ENCODE results near the gene ELP4. TPM values are rescaled to one million over a fixed set of nuclear protein-coding genes. Genes with fewer than 3 reads are reported as not detected.

ELP4 gene
- total RNA-seq, 5 donors from 2014 or later (not counting 1 experiment from before 2014, with no cell fraction given) = 15.9 to 22.2 (median 17.2) TPM

DNA sequence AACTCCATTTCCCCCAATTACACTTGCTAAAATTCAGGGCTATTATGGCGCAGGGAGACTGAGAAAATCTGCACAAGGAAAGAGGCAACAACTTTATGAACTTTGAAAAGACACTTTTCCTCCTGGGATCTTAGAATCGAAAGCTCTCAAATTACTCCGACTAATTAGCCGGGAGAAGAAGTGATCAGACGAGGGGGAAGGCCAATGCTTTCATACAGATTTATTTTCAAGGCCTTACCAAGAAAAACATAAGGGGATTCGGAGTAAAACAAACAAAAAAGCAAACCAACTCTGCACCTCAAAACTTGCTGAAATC is 299.9 kb downstream of the ELP4 start:
- Mint-ChIP-seq H3K36me3 (no peaks in the 10 kb centered on the region), H3K9me3 (no peaks in the 10 kb centered on the region), H3K4me3 (peak overlapping the region; percentile 70 to 82 (median 72)), H3K4me1 (peaks cover 50 to 55% (median 54%) of the 10 kb centered on the region in 3 donors), H3K27ac (no peak overlapping the region), H3K27me3 (peaks cover 57 to 75% of the 10 kb centered on the region in 2 donors)
- peaks cover 23 to 95% of the 10 kb centered on the region in 2 experiments for H3K27me3 ChIP-seq (replicated peaks in 1 of 2; ENCODE audit: control insufficient read depth in 2 of 2, extremely low read depth in 1 of 2, insufficient read depth in 2 of 2, low read length in 1 of 2)
- no peaks in the 10 kb centered on the region for H3K36me3 ChIP-seq (ENCODE audit: control insufficient read depth in 2 of 2, extremely low read depth in 1 of 2, insufficient read depth in 1 of 2, low read length in 1 of 2)
- no peak overlapping the region for H3K27ac ChIP-seq (ENCODE audit: low read length)
- peak overlapping the region in 1 of 2 donors; percentile 75 for H3K4me3 ChIP-seq (ENCODE audit: control insufficient read depth in 1 of 2, extremely low read depth in 1 of 2, low read length in 1 of 2)
- H3K4me1 ChIP-seq (ENCODE audit: control insufficient read depth in 1 of 2, extremely low read depth in 1 of 2, insufficient read depth in 2 of 2, low read length in 2 of 2) = peaks cover 22 to 66% of the 10 kb centered on the region in 2 experiments
- DNase-seq = no peak
- no peak for ATAC-seq (replicated peaks in 1 of 4)
- CTCF ChIA-PET = no interaction called here
- no CpG with 5 or more reads among the region's 6 CpGs for WGBS (ENCODE audit: insufficient coverage)
- no peaks in the 10 kb centered on the region for H3K9me3 ChIP-seq
- POLR2A ChIA-PET = no interaction called here

DNA sequence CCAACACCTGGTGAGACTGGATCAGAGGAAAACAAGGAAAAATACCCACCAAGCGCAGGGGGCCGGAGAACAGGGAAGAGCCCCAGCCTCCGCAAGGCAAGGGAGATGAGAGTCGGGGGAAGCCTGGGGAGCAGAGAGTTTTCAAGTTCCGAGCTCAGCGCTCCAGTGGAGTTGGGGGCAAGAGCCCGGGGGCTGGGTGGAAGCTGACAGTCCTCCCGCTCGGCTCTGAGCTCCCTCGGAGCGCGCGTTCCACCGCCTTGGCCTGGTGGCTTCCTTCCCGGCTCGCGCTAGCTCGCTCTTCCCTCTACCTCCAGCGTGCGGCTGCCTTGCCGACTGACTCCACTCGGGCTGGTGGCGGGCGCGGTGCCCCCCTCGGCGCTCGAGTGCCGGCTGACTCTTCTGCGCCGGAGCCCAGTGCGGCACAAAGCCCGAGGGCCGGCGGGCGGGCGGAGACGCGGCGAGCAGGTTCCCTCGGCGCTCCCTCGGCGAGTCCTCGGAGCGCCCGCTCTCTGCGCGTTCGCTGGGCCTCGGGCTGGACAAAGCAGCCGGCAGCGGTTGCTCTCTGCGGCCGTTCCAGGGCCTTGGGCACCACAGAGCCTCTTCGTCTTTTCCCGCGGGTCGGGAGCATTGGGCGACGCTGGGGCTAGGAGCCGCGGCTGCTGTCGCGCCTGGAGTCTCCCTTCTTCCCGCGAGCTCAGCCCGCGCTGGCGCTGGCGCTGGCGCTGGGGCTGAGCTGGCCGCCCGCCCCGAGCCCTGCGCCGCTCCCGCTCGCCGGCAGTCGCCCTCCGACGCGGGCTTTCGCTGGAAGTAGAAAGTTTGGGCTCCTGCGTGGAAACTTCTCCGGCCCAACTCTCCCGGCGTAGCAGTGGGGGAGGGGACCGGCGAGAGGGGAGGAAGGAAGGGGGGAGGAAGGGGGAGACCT is 300.6 kb downstream of the ELP4 start:
- no peaks in the 10 kb centered on the region for H3K9me3 Mint-ChIP-seq
- ATAC-seq (replicated peaks in 1 of 4) (peak in 3 of 4 experiments; percentile 18 to 36 (median 20)), DNase-seq (no peak)
- peak overlapping the region in 1 of 2 donors; percentile 75 for H3K4me3 ChIP-seq (ENCODE audit: control insufficient read depth in 1 of 2, extremely low read depth in 1 of 2, low read length in 1 of 2)
- no peaks in the 10 kb centered on the region for H3K36me3 Mint-ChIP-seq
- H3K4me3 Mint-ChIP-seq = peak overlapping the region; percentile 70 to 82 (median 72)
- CTCF ChIA-PET = no interaction called here
- peaks cover 59 to 77% of the 10 kb centered on the region in 2 donors for H3K27me3 Mint-ChIP-seq
- no peak overlapping the region for H3K27ac ChIP-seq (ENCODE audit: low read length)
- H3K27ac Mint-ChIP-seq = no peak overlapping the region
- H3K9me3 ChIP-seq = no peaks in the 10 kb centered on the region
- WGBS (ENCODE audit: insufficient coverage) = 6% methylated on average over 87 of the region's 91 CpGs
- H3K4me1 Mint-ChIP-seq = peaks cover 52 to 55% (median 55%) of the 10 kb centered on the region in 3 donors
- H3K36me3 ChIP-seq (ENCODE audit: control insufficient read depth in 2 of 2, extremely low read depth in 1 of 2, insufficient read depth in 1 of 2, low read length in 1 of 2) = no peaks in the 10 kb centered on the region
- H3K27me3 ChIP-seq (replicated peaks in 1 of 2; ENCODE audit: control insufficient read depth in 2 of 2, extremely low read depth in 1 of 2, insufficient read depth in 2 of 2, low read length in 1 of 2) = peaks cover 25 to 95% of the 10 kb centered on the region in 2 experiments
- POLR2A ChIA-PET = no interaction called here
- peaks cover 22 to 65% of the 10 kb centered on the region in 2 experiments for H3K4me1 ChIP-seq (ENCODE audit: control insufficient read depth in 1 of 2, extremely low read depth in 1 of 2, insufficient read depth in 2 of 2, low read length in 2 of 2)

GRCh38 chr11:31810779-31811647 is 301.4 kb downstream of the ELP4 start, which contains the start of gene PAX6:
TSS of gene PAX6 (minus strand) at chr11:31811322. CDS start at chr11:31806411, 4,911 bp downstream.
- POLR2A ChIA-PET = no interaction called here
- Histone ChIP-seq H3K36me3 (ENCODE audit: control insufficient read depth in 2 of 2, extremely low read depth in 1 of 2, insufficient read depth in 1 of 2, low read length in 1 of 2) (no peaks in the 10 kb centered on the region), H3K27ac (ENCODE audit: low read length) (no peak within 1 kb of the TSS), H3K4me1 (ENCODE audit: control insufficient read depth in 1 of 2, extremely low read depth in 1 of 2, insufficient read depth in 2 of 2, low read length in 2 of 2) (peaks cover 22 to 64% of the 10 kb centered on the region in 2 experiments), H3K4me3 (ENCODE audit: control insufficient read depth in 1 of 2, extremely low read depth in 1 of 2, low read length in 1 of 2) (peak within 1 kb of the TSS; percentile 14 to 75), H3K27me3 (replicated peaks in 1 of 2; ENCODE audit: control insufficient read depth in 2 of 2, extremely low read depth in 1 of 2, insufficient read depth in 2 of 2, low read length in 1 of 2) (peaks cover 25 to 95% of the 10 kb centered on the region in 2 experiments), H3K9me3 (no peaks in the 10 kb centered on the region)
- Mint-ChIP-seq H3K27ac (peak within 1 kb of the TSS in 1 of 2 donors; percentile 45), H3K27me3 (peaks cover 62 to 78% of the 10 kb centered on the region in 2 donors), H3K9me3 (no peaks in the 10 kb centered on the region), H3K36me3 (no peaks in the 10 kb centered on the region), H3K4me1 (peaks cover 56 to 62% (median 59%) of the 10 kb centered on the region in 3 donors), H3K4me3 (peak within 1 kb of the TSS; percentile 75 to 82 (median 75))
- DNase-seq (peak in 26 of 35 experiments; percentile 5 to 57 (median 26)), ATAC-seq (replicated peaks in 1 of 4) (peak; percentile 24 to 75 (median 30))
- 7% methylated on average over 44 of the region's 49 CpGs for WGBS (ENCODE audit: insufficient coverage)
- CTCF ChIA-PET = no interaction called here

DNA sequence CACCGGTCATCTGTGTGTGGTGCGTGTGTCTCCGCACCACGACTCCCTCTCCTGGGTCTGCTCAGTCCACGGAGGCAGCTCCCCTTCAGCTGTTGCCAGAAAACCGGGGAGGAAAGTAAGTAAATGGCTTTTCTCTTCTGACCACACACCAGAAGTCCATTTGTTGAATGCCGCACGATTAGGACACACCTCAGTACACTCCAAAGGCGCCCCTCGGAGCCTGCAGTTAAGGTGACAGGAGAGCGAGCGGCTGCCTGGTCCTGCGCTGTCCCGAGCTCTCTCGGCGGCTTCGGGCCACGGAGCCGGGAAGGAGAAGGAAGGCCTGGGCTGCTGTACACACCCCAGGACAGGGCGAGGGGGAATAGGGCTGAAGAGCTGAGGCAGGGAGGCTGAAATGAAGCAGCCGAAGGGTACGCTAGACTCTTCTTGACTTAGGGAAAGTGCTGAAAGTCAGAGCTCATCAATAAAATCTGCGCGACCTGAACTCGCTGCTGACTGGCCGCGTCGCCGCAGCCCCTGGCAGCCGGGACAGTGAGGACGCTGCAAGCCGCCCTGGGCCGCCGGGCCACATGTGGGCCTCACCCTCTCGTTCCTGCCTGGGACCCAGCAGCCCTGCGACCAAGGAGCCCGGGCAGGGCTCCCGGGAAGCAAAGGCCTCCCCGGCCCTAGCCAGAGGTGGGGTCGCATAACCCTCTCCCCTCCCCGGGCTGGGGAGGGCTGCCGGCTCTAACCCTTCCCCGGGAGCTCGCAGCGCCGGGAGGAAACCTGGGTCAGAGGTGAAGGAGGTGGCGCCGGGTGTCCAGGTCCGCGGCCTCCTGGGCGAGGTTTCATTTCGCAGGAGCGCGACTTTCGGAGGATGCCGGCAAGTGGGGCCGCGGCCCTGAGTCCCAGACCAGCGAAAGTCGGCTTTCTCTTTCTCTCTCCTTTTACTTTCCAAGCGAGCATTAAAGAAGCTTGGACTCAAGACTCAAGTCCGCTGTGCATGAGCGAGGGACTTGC is 303.1 kb downstream of the ELP4 start:
- no peak for DNase-seq
- Histone ChIP-seq H3K9me3 (no peaks in the 10 kb centered on the region), H3K36me3 (ENCODE audit: control insufficient read depth in 2 of 2, extremely low read depth in 1 of 2, insufficient read depth in 1 of 2, low read length in 1 of 2) (no peaks in the 10 kb centered on the region), H3K27me3 (replicated peaks in 1 of 2; ENCODE audit: control insufficient read depth in 2 of 2, extremely low read depth in 1 of 2, insufficient read depth in 2 of 2, low read length in 1 of 2) (peaks cover 26 to 95% of the 10 kb centered on the region in 2 experiments), H3K4me1 (ENCODE audit: control insufficient read depth in 1 of 2, extremely low read depth in 1 of 2, insufficient read depth in 2 of 2, low read length in 2 of 2) (peaks cover 22 to 77% of the 10 kb centered on the region in 2 experiments), H3K4me3 (ENCODE audit: control insufficient read depth in 1 of 2, extremely low read depth in 1 of 2, low read length in 1 of 2) (peak overlapping the region; percentile 39 to 60), H3K27ac (ENCODE audit: low read length) (no peak overlapping the region)
- no peak for ATAC-seq (replicated peaks in 1 of 4)
- 6% methylated on average over 41 of the region's 63 CpGs for WGBS (ENCODE audit: insufficient coverage)
- H3K4me1 Mint-ChIP-seq = peaks cover 60 to 68% (median 62%) of the 10 kb centered on the region in 3 donors
- H3K4me3 Mint-ChIP-seq = peak overlapping the region; percentile 75 to 82 (median 75)
- no peak overlapping the region for H3K27ac Mint-ChIP-seq
- H3K36me3 Mint-ChIP-seq = no peaks in the 10 kb centered on the region
- peaks cover 56 to 72% of the 10 kb centered on the region in 2 donors for H3K27me3 Mint-ChIP-seq
- POLR2A ChIA-PET = no interaction called here
- H3K9me3 Mint-ChIP-seq = no peaks in the 10 kb centered on the region
- CTCF ChIA-PET = interaction anchor here in 1 of 2 donors (0.7 kb wide), 1 partner anchor 8 kb away, joined by 4 read pairs; no protein-coding TSS in a partner anchor

DNA sequence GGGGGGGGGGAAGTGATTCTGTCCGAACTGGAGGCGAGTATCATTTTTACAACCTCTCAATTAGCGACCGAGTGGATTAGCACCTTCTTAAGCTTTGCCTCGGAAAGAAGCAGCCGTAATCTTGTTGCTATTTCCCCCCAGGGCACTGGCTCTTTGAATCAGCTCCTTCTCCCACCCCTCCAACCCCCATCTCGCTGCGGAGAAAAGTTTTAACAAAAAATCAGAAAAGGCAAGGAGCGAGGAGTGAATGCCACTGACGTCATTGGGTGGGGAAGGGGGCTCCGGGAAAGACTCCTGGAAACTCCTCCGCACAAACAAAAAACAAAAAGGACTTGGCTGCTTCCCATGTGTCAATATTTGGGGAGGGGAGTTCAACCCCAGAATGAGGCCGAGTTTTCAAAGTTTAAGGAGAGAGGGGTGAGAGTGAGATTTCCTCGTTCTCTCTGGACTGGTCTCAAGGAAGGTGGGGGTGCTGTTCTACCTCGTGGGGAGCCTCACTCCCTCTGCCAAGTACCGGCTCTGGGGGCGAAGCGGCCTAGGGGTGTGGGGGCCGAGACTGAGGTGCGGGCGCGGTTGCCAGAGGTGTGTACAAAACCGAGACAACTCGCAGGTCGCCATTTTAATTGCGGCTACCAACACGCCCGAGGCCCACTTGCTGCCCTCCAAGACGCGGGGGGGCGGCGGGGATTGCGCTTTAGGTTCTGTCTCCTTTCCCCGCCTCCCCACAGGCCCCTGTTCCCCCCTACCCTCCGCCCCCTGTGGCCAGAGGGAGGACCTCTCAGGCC is 304.0 kb downstream of the ELP4 start:
- Mint-ChIP-seq H3K4me3 (peak overlapping the region; percentile 59 to 82 (median 75)), H3K9me3 (no peaks in the 10 kb centered on the region), H3K4me1 (peaks cover 59 to 62% (median 59%) of the 10 kb centered on the region in 3 donors), H3K27ac (no peak overlapping the region), H3K36me3 (no peaks in the 10 kb centered on the region), H3K27me3 (peaks cover 52 to 70% of the 10 kb centered on the region in 2 donors)
- WGBS (ENCODE audit: insufficient coverage) = 6% methylated on average over 15 of the region's 35 CpGs
- DNase-seq = no peak
- H3K27ac ChIP-seq (ENCODE audit: low read length) = no peak overlapping the region
- H3K36me3 ChIP-seq (ENCODE audit: control insufficient read depth in 2 of 2, extremely low read depth in 1 of 2, insufficient read depth in 1 of 2, low read length in 1 of 2) = no peaks in the 10 kb centered on the region
- ChIA-PET POLR2A (no interaction called here), CTCF (interaction anchor here in 1 of 2 donors (0.7 kb wide), 1 partner anchor 9 kb away, joined by 4 read pairs; no protein-coding TSS in a partner anchor)
- no peaks in the 10 kb centered on the region for H3K9me3 ChIP-seq
- ATAC-seq (replicated peaks in 1 of 4) = no peak
- H3K4me1 ChIP-seq (ENCODE audit: control insufficient read depth in 1 of 2, extremely low read depth in 1 of 2, insufficient read depth in 2 of 2, low read length in 2 of 2) = peaks cover 22 to 84% of the 10 kb centered on the region in 2 experiments
- peak overlapping the region in 1 of 2 donors; percentile 39 for H3K4me3 ChIP-seq (ENCODE audit: control insufficient read depth in 1 of 2, extremely low read depth in 1 of 2, low read length in 1 of 2)
- H3K27me3 ChIP-seq (replicated peaks in 1 of 2; ENCODE audit: control insufficient read depth in 2 of 2, extremely low read depth in 1 of 2, insufficient read depth in 2 of 2, low read length in 1 of 2) = peaks cover 21 to 97% of the 10 kb centered on the region in 2 experiments

Measured in T-cell (primary cell).